GM18858 (cell line): Measurements from ENCODE around the gene TBC1D28.
"Not testable (repeated sequence)": the region's sequence is repeated elsewhere in the genome, so short reads cannot be mapped to it uniquely, and the experiment has no call there.

Experiments
- ATAC-seq: cut with Tn5 transposase; IDR thresholded peaks from one replicate; pipeline ENCODE4 v1.9.1; 2021; ENCODE audit not compliant: unreplicated experiment

The TBC1D28 gene

GRCh38 chr17:18617613-18618012 is 26.6 kb downstream of the TBC1D28 start:
- ATAC-seq, result not testable (repeated sequence)

GRCh38 chr17:18613016-18613415 is 31.2 kb downstream of the TBC1D28 start:
- not testable (repeated sequence) for ATAC-seq

GRCh38 chr17:18593138-18593537 is 51.1 kb downstream of the TBC1D28 start:
- ATAC-seq, result not testable (repeated sequence)
